Islet of Langerhans (tissue), 1 donor: Measurements from ENCODE around the gene GPR21.

Source experiments
- FAIRE-seq: peaks from one replicate; lab custom pipeline; 2011; peaks lifted over from hg19 to GRCh38; lab: Jason Lieb, UNC

Gene GPR21

DNA sequence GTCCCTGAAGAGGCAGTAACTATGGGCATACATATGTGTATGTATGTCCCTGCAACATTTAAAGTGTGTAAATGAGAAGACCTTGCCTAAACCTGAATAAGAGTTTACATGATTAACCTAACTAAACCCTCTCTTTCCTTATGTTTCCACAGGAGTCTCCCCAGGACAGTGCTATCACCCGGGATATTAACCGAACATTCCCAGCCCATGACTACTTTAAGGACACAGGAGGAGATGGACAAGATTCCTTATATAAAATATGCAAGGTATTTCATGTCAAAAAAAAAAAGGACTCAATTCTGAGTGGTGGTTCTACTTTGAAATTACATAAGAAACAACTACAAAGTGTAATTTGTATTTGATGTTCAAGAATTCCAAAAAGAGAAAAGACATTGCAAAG lies 31.7 kb downstream of the GPR21 start:
- no peak for FAIRE-seq

- no peak for FAIRE-seq
These were observed 33.7 kb downstream of the GPR21 start for GRCh38 chr9:123067136-123067535.

GRCh38 chr9:123069010-123069481 lies 35.6 kb downstream of the GPR21 start:
- FAIRE-seq, result no peak

DNA sequence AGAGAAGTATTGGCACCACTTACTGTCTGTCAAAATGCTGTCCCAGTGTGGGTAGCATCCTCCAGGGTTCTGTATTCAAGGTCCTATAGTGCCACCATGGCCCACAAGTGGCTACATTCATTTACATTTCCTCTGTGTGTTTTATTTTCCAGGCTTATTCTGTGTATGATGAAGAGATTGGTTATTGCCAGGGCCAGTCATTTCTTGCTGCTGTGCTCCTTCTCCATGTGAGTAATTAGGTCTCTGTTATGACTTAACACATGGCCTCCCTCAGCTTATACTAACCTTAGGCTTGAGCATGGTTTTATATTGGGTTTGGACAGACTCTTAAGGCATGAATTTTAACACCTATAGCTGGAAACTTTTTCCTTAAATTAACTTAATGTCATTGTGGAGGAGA lies 36.7 kb downstream of the GPR21 start:
- no peak for FAIRE-seq

GRCh38 chr9:123072407-123072995 lies 39.0 kb downstream of the GPR21 start:
- no peak for FAIRE-seq

DNA sequence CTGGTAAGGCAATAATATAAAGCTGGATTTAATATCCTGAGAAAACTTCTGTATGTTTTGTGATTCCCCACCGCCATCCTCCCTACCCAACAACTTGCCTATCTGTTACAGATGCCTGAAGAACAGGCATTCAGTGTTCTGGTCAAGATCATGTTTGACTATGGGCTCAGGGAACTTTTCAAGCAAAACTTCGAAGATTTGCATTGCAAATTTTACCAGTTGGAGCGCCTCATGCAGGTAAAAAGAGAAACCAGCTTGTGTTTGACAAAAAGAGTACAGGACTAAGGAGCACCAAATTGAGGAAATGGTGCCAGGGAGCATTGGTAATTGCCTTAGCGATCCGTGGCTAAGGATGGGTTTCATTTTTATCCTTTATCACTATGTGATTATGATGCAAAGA lies 40.0 kb downstream of the GPR21 start:
- FAIRE-seq, result no peak

- FAIRE-seq, result no peak
These were observed 40.5 kb downstream of the GPR21 start for GRCh38 chr9:123073991-123074422.

GRCh38 chr9:123074628-123075027 lies 41.2 kb downstream of the GPR21 start:
- no peak for FAIRE-seq

DNA sequence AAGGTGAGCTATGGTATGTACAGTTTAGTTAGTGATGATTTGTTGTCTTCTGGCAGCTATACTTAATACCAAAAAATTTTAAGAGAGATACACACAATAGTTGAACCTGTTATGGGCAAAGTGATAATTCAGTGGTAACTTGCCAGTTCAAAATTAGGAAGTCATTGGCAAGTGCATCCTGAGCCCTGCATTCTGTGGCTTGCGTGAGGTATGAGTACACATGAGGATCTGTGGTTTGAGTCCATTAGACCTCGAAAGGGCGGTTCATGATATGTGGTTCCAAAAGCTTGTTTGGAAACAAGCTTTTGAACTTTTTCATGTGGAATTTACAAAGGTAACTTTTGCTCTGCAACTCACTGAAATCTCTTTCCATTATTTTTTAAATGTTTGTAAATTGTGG lies 47.0 kb downstream of the GPR21 start:
- FAIRE-seq, result no peak

DNA sequence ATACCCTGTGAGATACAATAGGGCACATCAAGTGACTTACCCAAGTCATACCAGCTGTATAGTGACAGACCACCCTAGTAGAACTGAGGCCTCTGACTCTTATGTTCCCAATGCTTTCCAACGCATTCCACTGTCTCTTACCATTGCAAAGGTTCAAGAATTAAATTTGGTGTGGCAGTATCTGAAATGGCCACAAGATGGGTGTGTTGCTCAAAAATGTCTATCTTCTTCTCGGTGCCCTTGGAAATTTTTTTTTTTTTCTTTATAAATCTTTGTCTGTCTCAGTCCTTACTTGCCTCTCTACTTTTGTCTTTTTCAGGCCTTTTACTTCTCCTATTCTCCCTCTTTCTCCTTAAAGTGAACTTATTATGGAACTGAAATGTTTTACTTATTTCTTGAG lies 48.4 kb downstream of the GPR21 start:
- FAIRE-seq, result peak; percentile 60

- FAIRE-seq, result no peak
These were observed 50.2 kb downstream of the GPR21 start for GRCh38 chr9:123083680-123084079.

- no peak for FAIRE-seq
These were observed 50.8 kb downstream of the GPR21 start for GRCh38 chr9:123084256-123084655.
